ENCODE results near the gene TIAM1.

Gene TIAM1

DNA sequence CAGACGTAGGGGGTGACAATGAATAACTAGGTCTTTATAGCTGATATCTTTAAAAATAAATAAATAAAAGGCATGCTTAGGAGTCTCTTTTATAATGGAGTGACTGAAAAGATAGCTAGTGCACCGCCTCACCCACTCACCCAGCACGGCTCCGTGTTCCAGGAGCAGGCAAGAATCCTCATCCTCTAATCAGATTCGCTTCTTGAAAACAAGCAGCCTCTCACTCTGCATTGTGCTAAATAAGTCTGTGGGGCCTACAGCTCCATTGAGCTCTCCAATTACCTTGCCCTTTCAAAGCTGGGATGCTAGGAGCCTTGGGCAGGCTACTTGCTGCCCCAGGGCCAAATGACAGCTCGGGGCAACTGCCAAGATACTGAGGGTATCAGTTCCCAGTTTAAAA, 91.5 kb downstream of the TIAM1 start:
- H3K4me3 ChIP-seq (ENCODE audit: control insufficient read depth, low read depth, low read length) = no peak overlapping the region
- TF ChIP-seq CTCF (conservative IDR thresholded peaks at IDR 0.05; ENCODE audit: control insufficient read depth, insufficient read depth, low read depth, low read length) = no peak
- DNase-seq (ENCODE audit: low read depth) = no peak

DNA sequence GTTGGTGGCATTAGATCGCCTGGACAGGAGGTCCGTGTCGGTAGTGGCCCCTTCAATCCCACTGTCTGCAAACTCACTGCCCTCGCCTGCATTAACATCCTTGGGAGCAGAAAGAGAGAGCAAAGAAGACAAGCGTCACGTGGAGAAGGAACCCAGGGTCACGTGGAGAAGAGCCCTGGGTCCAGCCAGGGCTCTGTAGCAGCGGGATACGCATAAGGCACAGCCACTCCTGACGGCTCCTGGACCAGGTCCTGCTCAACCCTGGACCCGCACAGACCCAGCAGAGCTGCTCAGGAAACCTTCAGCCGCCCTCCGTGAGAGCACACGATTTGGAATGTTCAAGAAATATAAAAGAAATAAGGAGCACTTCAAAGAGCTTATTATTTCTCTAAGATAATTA, 92.0 kb downstream of the TIAM1 start:
- no peak for TF ChIP-seq CTCF (conservative IDR thresholded peaks at IDR 0.05; ENCODE audit: control insufficient read depth, insufficient read depth, low read depth, low read length)
- DNase-seq (ENCODE audit: low read depth) = no peak
- no peak overlapping the region for H3K4me3 ChIP-seq (ENCODE audit: control insufficient read depth, low read depth, low read length)

GRCh38 chr21:31251686-31252085, 92.4 kb downstream of the TIAM1 start:
- no peak for TF ChIP-seq CTCF (conservative IDR thresholded peaks at IDR 0.05; ENCODE audit: control insufficient read depth, insufficient read depth, low read depth, low read length)
- DNase-seq (ENCODE audit: low read depth) = no peak
- H3K4me3 ChIP-seq (ENCODE audit: control insufficient read depth, low read depth, low read length) = no peak overlapping the region

- DNase-seq (ENCODE audit: low read depth) = peak; percentile 66
- H3K4me3 ChIP-seq (ENCODE audit: control insufficient read depth, low read depth, low read length) = no peak overlapping the region
- TF ChIP-seq CTCF (conservative IDR thresholded peaks at IDR 0.05; ENCODE audit: control insufficient read depth, insufficient read depth, low read depth, low read length) = no peak
These were observed 95.5 kb downstream of the TIAM1 start for GRCh38 chr21:31248598-31248997.

DNA sequence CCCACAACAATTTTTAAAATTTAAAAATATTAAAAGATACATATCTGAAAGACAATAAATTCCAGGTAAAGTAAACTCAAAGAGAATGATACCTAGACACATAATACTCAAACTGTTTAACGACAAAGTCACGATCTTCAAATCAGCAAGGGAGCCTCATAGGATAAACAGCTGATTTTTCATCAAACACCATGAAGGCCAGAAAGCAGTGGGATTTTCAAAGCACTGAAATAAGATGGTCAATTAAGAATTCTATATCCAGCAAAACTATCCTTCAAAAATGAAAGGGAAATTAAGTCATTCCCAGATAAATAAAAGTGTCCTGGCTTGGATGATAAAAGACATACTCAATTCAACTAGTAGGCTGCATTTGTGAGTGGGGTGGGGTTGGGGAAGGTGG, 100.5 kb downstream of the TIAM1 start:
- TF ChIP-seq CTCF (conservative IDR thresholded peaks at IDR 0.05; ENCODE audit: control insufficient read depth, insufficient read depth, low read depth, low read length) = no peak
- no peak overlapping the region for H3K4me3 ChIP-seq (ENCODE audit: control insufficient read depth, low read depth, low read length)
- no peak for DNase-seq (ENCODE audit: low read depth)

DNA sequence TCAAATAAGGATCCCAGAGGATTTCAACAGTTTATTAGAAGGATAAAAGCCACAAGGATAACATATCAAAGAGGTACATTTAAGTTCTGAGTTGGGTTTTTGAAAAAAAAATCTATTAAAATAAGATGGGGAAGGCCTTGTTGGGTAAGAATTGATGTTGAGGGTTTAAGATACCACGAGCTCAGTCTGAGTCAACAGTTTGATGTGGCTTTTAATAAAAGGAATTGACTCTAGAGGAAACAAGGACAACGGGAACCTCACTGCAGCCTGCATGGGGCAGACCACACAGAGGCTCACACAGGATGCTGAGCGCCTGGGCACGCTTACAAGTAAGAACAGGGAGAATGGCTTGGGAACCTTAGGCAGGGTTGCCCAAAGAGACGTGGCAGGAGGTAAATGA, 107.5 kb downstream of the TIAM1 start:
- DNase-seq (ENCODE audit: low read depth) = no peak
- no peak for TF ChIP-seq CTCF (conservative IDR thresholded peaks at IDR 0.05; ENCODE audit: control insufficient read depth, insufficient read depth, low read depth, low read length)
- H3K4me3 ChIP-seq (ENCODE audit: control insufficient read depth, low read depth, low read length) = no peak overlapping the region
